Activated CD8-positive, alpha-beta memory T cell treated with anti-CD3 and anti-CD28 coated beads, Interleukin-2, amount 50 U/mL, for 24 hours (primary cell): ENCODE measurements around the gene DERL2.
A peak's percentile ranks its signal among the peaks of the same experiment; 100 is the strongest.

Source experiments
- DNase-seq: peaks from one replicate; pipeline ENCODE4 v3.0.0-alpha.2; 2020; ENCODE audit errors: extremely low read depth

Gene DERL2

GRCh38 chr17:5485270-5486205 is at the start of gene DERL2:
DERL2 (minus strand) TSS chr17:5486178; CDS start chr17:5486161, 17 bp downstream.
- DNase-seq = no peak

DNA sequence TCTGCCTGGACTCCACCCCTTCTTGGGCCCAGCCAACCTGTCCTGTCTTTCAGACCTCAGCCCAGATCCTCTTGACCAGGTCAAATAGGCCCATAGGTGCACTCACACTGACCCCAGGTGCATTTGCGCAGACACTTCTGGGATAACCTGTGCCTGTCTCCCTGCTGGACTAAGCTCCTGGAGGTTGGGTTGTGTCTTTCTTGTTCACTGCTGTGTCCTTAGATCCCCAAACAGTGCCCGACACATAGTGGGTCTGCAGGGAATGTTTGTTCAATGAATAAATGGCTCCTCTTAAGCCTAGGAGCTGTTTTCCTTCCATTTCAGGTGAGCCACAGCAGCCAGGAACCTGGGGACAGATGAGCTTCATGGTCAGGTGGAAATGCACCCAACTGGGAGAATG is 49.5 kb upstream of the DERL2 start:
- no peak for DNase-seq

DNA sequence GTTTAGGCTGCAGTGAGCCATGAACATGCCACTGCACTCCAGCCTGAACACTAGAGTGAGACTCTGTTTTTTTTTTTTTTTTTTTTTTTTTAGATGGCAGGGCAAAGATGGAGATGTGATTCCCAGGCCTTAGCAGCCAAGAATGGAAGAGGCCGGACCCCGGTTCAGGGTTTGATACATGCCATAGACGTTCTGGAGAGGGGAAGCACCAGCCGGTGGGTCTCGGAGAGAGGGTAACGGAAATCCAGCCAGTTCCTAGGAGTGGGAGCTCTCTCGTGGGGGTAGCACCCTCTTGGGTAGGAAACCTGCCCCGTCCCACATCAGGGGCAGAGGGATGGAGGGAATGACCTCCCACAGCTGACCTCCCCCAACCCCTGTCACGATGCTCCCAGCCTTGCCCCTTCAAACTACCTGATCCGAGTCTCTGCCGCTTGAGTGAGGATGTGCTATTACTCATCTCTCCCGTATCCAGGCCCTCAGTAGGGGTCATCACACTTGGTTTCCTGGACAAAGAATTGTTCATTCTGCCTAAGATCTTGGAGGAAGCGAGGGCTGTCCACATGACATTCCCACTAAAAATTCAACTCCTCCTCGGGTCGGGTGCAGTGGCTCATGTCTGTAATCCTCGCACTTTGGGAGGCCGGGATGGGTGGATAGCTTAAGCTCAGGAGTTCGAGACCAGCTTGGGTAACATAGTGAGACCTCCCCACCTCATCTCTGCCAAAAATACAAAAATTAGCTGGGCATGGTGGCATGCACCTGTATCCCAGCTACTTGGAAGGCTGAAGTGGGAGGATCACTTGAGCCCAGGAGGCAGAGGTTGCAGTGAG is 47.7 kb upstream of the DERL2 start:
- DNase-seq = no peak

- DNase-seq = no peak
These were observed 46.6 kb upstream of the DERL2 start for GRCh38 chr17:5532581-5532980.

DNA sequence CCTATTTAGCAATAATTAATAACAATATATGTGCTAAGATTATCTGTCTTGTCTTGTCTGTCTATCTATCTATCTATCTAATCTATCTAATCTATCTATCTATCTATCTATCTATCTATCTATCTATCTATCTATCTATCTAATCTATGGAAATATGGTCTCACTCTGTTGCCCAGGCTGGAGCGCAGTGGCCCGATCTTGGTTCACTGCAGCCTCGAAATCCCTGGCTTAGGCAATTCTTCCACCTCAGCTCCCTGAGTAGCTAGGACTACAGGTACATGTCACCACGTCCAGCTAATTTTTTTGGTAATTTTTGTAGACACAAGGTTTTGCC is 45.1 kb upstream of the DERL2 start:
- DNase-seq = no peak

- no peak for DNase-seq
These were observed 44.5 kb upstream of the DERL2 start for GRCh38 chr17:5530265-5531084.

GRCh38 chr17:5527601-5528250 is 41.7 kb upstream of the DERL2 start:
- no peak for DNase-seq

GRCh38 chr17:5526821-5527598 is 41.0 kb upstream of the DERL2 start:
- peak; percentile 43 for DNase-seq

GRCh38 chr17:5523249-5523648 is 37.3 kb upstream of the DERL2 start:
- DNase-seq = no peak

- DNase-seq = no peak
These were observed 36.5 kb upstream of the DERL2 start for GRCh38 chr17:5522476-5522875.

- DNase-seq = no peak
These were observed 30.2 kb upstream of the DERL2 start for GRCh38 chr17:5516060-5516792.

DNA sequence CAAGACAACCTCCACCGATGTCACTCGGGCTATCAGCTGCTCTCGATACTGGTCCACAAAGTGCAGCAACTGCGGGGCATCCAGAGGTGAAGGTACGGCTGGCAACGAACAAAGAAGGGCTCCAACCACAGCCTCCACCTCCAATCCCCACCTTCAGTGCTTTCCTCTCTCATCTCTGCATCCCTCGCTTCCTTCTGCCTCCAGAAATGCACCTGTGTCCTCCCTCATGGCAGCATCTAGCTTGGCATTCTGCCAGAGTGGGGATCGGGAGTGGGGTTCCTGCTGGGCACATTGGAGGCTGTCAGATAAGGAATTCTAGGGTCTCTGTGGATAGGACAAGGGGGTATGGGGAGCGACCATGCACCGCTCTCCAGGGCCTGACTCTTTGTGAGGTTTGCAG is 29.0 kb upstream of the DERL2 start:
- no peak for DNase-seq

GRCh38 chr17:5513628-5514027 is 27.6 kb upstream of the DERL2 start:
- DNase-seq = no peak

GRCh38 chr17:5511401-5512225 is 25.6 kb upstream of the DERL2 start:
- DNase-seq = no peak

DNA sequence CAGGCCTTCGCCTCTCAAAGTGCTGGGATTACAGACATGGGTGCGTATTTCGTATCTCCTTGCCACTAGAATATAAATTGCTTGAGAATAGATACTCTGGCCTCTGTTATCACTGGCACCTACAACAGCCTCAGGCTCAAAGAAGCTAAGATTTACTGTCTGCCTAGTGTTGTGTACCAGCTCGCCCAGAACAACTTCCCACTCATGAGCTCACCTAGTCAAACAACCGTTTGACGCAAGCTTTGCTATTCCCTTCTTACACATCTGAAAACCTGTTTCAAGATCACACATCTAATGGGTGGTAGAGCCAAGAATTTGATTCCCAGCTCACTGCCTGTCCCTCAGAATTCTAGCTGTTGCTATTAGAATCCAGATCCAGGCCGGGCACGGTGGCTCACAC is 24.8 kb upstream of the DERL2 start:
- DNase-seq = no peak

DNA sequence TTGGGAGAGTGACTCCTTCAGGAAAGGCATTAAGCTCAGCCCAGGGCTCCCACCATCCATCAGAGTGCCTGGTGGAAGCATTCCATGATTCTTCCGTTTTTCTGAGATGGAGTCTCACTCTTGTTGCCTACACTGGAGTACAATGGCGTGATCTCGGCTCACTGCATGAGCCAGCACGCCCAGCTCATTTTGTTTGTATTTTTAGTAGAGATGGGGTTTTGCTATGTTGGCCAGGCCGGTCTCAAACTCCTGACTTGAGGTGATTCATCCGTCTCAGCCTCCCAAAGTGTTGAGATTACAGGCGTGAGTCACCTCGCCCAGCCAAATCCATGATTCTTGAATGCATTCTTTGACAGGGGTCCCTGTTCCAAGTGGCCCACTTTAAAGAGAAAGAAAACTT is 23.5 kb upstream of the DERL2 start:
- no peak for DNase-seq

GRCh38 chr17:5508810-5509209 is 22.8 kb upstream of the DERL2 start:
- no peak for DNase-seq

DNA sequence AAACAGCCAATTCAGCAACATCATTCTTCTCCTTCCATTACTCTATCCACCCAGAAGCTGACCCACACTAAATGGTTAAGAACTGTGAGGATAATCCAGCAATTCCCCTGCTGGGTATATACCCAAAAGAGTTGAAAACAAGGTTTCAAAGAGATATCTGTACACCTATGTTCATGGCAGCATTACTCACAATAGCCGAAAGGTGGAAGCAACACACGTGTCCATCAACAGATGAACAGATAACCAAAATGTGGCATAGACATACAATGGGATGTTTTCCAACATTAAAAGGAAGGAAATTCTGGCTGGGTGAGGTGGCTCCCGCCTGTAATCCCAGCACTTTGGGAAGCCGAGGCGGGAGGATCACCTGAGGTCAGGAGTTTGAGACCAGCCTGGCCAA is 20.3 kb upstream of the DERL2 start:
- DNase-seq = no peak

DNA sequence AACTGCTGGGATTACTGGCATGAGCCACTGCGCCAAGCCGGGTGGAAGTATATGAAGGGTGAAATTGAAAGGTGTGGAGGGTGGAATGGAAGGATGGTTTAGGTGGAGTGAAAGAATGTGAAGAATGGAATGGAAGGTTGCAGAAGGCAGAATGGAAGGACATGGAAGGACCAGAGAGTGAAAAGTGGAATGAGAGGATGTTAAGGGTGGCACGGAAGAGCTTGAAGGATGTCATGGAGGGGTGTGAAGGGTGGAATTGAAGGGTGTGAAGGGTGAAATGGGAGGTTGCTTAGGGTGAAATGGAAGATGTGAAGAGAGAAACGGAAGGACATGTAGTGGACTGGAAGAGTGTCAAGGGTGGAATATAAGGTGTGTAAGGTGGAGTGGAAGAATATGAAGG is 16.6 kb upstream of the DERL2 start:
- DNase-seq = no peak
